HUES64 (cell line): Measurements from ENCODE around the gene PYCR2.

Experiments used
- H3K27ac ChIP-seq: 2 replicates; pipeline ENCODE4 v1.7.0; 2013; ENCODE audit warnings: low read depth, low read length, inconsistent platforms
- H3K27me3 ChIP-seq: 2 replicates; pipeline ENCODE4 v1.6.1; 2013; ENCODE audit warnings: mild to moderate bottlenecking, low read length; ENCODE audit not compliant: insufficient read depth
- H3K36me3 ChIP-seq: 2 replicates; pipeline ENCODE4 v1.6.1; 2013; ENCODE audit warnings: mild to moderate bottlenecking, low read length; ENCODE audit not compliant: insufficient read depth
- H3K4me1 ChIP-seq: 2 replicates; pipeline ENCODE4 v1.6.1; 2013; ENCODE audit warnings: mild to moderate bottlenecking, low read length, moderate library complexity; ENCODE audit not compliant: insufficient read depth
- H3K4me3 ChIP-seq: 2 replicates; pipeline ENCODE4 v1.5.1; 2013; ENCODE audit warnings: mild to moderate bottlenecking, low read length, moderate library complexity
- H3K9ac ChIP-seq: 2 replicates; pipeline ENCODE4 v1.6.1; 2013; ENCODE audit warnings: mild to moderate bottlenecking, low read depth, low read length
- H3K9me3 ChIP-seq: 2 replicates; pipeline ENCODE4 v1.6.1; 2013; ENCODE audit warnings: low read depth, low read length; ENCODE audit not compliant: insufficient read depth
- WGBS: fragments of 150-250, 120-280 bp; methylation state at CpG from one replicate; pipeline ENCODE4 v1.1.7; 2013; ENCODE audit warnings: missing lambda C conversion rate; 5-methylcytosine and 5-hydroxymethylcytosine counted together

Gene PYCR2

DNA sequence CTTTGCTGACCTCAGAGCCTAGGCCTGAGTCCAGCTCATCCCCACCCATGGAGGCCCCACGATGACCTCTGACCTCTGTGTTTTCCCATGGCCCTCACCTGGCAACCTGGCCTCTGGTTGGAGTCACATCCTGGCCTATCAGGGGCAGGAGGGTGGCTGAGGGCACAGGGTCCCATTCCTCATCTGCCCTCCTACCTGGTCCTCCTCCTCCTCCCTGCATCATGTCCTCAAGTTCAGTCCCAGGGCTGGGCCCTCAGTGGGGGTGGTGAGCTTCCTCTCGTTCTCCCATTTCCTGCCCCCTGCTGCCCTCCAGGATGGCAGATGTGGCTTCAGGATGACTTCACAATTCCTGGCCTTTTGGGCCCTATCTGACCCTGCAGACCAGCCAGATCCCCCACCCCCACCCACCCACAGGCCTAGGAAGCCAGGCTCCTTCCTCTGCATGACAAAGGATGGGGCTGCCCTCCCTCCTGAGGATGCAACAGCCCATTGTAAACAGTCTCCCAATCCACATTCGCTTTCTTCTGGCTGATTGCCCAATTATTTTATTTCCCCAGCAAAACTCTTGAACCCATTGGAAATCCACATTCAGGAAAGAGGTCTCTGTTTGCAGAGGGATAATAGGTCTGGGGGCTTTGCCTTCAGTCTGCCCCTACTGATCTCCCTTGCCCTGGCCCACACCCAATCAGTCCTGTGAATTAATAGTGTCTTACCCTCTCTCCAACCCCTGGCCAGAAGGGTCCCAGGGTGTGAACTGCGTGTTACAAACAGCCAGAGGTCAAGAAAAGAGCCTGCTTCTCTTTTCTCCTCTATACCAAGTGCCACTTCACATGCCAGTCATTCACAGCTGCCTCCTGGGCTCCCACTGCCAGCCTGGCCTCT, 24.8 kb downstream of the PYCR2 start:
- peak overlapping the region; percentile 69 for H3K9ac ChIP-seq
- peak overlapping the region; percentile 88 for H3K27ac ChIP-seq
- H3K9me3 ChIP-seq, result no peaks in the 10 kb centered on the region
- no peaks in the 10 kb centered on the region for H3K36me3 ChIP-seq
- peaks cover 29% of the 10 kb centered on the region for H3K4me1 ChIP-seq
- no peaks in the 10 kb centered on the region; the same call in 1 of the 2 replicates for H3K27me3 ChIP-seq
- H3K4me3 ChIP-seq, result peak overlapping the region; percentile 13; the same call in 1 of the 2 replicates
- WGBS, result 4% methylated on average over 4 of the region's 4 CpGs

DNA sequence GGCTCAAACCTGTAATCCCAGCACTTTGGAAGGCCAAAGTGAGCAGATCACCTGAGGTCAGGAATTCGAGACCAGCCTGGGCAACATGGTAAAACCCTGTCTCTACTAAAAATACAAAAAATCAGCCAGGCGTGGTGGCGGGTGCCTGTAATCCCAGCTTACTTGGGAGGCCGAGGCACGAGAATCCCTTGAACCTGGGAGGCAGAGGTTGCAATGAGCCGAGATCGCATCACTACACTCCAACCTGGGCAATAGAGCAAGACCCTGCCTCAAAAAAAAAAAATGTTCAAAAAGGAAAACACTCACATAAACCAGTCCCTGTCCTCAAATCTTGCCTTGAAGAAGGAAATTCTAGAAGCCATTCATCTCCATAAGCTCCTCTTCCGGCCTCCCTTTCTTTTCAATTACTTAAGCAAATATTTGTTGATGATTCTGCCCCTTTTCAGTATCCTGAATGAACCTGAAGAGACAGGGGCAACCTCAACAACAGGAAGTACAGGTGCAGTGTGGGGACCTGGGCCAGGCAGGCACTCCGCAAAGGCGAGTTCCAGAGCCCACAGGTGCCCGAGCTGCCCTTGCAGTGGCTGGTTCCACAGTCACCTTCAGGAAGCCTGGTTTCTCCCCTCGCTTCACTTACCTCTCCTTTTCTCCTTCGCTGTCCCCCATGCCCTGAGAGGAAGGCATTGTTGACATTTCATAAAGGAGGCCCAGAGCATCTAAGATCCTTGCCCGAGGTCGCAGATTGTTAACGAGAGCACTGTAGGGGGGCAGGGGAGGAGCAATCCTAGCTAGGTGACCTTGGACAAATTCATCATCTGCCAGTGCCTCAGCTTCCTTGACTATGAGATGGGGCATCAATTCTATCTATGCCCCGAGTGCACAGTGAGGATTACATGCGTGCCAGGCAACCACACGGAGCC, 26.2 kb downstream of the PYCR2 start:
- Histone ChIP-seq H3K36me3 (no peaks in the 10 kb centered on the region), H3K9me3 (no peaks in the 10 kb centered on the region), H3K4me3 (no peak overlapping the region), H3K27me3 (no peaks in the 10 kb centered on the region; the same call in 1 of the 2 replicates), H3K9ac (no peak overlapping the region; the same call in none of the 2 replicates), H3K27ac (no peak overlapping the region; the same call in 1 of the 2 replicates), H3K4me1 (peaks cover 29% of the 10 kb centered on the region)
- WGBS, result 78% methylated on average over 19 of the region's 19 CpGs

DNA sequence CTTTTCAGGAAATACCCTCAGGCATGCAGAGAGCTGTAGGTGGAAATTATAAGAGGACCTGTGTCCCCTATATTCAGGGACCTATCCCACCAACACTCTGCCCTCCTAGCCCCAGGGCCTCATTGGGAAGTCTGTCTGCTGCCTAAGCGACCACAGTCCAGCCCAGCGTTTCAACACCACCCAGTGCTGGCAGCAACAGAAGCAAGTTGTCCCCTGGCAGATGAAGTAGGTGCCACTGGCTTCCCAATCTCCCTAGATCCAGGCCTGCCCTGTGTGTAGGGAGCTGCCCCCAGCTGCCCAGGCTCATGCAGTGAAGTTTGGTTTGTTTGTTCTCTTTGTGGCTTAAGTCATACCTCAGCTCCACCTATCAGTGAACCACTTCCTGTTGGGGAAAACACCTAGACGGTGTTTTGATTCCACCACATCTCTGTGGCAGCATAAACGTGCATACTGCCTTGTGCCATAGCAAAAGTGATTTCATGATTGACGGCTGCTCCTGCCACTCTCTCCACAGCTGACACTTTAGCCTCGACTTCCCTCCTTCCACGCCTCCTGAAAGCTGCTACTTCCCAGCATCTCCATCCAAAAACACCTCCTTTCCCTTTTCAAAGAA, 27.0 kb downstream of the PYCR2 start:
- Histone ChIP-seq H3K4me1 (peaks cover 29% of the 10 kb centered on the region), H3K36me3 (no peaks in the 10 kb centered on the region), H3K4me3 (no peak overlapping the region), H3K27me3 (no peaks in the 10 kb centered on the region; the same call in 1 of the 2 replicates), H3K27ac (peak overlapping the region; percentile 53; the same call in 1 of the 2 replicates), H3K9me3 (no peaks in the 10 kb centered on the region), H3K9ac (peak overlapping the region; percentile 28; the same call in 1 of the 2 replicates)
- WGBS, result 63% methylated on average over 7 of the region's 7 CpGs

DNA sequence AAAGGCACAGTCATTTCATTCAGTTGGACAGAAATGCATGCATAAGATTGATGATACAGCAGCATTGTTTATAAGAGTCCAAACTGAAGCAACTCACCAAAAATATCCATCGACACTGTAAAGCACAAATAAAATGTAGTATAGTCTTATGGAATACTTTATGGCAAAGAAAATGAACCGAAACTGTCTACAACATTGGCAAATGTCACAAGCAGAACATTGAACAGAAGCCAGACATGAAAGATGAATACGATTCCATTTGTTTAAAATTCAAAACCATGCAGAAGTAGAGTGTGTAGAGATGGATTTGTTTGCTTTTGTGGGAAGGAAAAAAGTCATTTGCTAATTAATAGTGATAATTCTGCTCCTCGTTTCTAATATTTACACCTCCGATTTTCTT, 27.6 kb downstream of the PYCR2 start:
- no peak overlapping the region for H3K27ac ChIP-seq
- no peaks in the 10 kb centered on the region; the same call in 1 of the 2 replicates for H3K27me3 ChIP-seq
- 94% methylated on average over 3 of the region's 5 CpGs for WGBS
- no peak overlapping the region for H3K9ac ChIP-seq
- peaks cover 29% of the 10 kb centered on the region for H3K4me1 ChIP-seq
- no peak overlapping the region for H3K4me3 ChIP-seq
- H3K9me3 ChIP-seq, result no peaks in the 10 kb centered on the region
- no peaks in the 10 kb centered on the region for H3K36me3 ChIP-seq

DNA sequence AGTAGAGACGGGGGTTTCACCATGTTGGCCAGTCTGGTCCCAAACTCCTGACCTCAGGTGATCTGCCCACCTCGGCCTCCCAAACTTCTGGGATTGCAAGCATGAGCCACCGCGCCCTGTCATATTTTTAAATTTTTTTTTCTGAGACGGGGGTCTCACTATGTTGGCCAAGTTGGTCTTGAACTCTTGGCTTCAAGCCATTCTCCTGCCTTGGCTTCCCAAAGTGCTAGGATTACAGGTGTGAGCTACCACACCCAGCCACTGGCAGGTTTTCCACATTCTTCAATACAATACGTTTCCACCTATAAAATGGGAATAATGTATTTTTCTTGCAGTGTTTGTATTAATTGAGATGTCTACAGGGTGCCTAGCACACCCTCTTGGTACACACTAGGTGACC, 31.7 kb downstream of the PYCR2 start:
- WGBS, result 98% methylated on average over 5 of the region's 6 CpGs
- no peak overlapping the region for H3K9ac ChIP-seq
- peaks cover 21% of the 10 kb centered on the region for H3K27me3 ChIP-seq
- no peak overlapping the region for H3K4me3 ChIP-seq
- H3K4me1 ChIP-seq, result peaks cover 33% of the 10 kb centered on the region
- H3K9me3 ChIP-seq, result no peaks in the 10 kb centered on the region
- H3K27ac ChIP-seq, result no peak overlapping the region
- no peaks in the 10 kb centered on the region for H3K36me3 ChIP-seq

DNA sequence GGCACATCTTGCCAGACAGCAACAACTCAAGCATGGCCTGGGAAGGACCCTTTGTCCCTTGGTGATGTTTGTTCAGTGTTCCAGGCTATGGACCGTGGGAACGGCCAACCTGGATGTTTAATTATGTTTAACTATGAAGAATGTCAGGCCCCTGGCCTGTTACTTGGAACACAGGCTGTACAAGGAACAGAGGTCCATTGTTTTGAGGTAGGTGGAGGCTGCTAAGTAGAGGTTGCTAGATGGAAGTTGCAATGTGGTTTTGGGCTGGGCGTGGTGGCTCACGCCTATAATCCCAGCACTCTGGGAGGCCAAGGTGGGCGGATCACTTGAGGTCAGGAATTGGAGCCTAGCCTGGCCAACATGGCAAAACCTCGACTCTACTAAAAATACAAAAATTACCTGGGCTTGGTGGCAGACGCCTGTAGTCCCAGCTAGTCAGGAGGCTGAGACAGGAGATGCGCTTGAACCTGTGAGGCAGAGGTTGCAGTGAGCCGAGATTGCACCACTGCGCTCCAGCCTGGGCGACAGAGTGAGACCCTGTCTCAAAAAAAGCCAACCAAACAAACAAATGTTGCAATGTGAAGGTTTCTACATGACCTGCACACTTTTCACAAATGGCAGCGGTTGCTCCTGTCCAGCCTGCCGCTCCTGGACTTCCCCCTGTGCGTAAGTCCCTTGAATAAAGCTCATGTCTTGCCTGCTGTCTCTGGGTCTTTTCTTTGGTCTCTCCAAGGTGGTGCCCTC, 32.6 kb downstream of the PYCR2 start:
- H3K4me1 ChIP-seq, result peaks cover 24% of the 10 kb centered on the region
- H3K27ac ChIP-seq, result no peak overlapping the region
- no peak overlapping the region for H3K9ac ChIP-seq
- peaks cover 29% of the 10 kb centered on the region for H3K27me3 ChIP-seq
- no peak overlapping the region for H3K4me3 ChIP-seq
- H3K36me3 ChIP-seq, result 0 out of 2 replicates have a peak, but pooled peaks cover 2% of the 10 kb centered on the region
- H3K9me3 ChIP-seq, result no peaks in the 10 kb centered on the region
- 92% methylated on average over 14 of the region's 14 CpGs for WGBS

DNA sequence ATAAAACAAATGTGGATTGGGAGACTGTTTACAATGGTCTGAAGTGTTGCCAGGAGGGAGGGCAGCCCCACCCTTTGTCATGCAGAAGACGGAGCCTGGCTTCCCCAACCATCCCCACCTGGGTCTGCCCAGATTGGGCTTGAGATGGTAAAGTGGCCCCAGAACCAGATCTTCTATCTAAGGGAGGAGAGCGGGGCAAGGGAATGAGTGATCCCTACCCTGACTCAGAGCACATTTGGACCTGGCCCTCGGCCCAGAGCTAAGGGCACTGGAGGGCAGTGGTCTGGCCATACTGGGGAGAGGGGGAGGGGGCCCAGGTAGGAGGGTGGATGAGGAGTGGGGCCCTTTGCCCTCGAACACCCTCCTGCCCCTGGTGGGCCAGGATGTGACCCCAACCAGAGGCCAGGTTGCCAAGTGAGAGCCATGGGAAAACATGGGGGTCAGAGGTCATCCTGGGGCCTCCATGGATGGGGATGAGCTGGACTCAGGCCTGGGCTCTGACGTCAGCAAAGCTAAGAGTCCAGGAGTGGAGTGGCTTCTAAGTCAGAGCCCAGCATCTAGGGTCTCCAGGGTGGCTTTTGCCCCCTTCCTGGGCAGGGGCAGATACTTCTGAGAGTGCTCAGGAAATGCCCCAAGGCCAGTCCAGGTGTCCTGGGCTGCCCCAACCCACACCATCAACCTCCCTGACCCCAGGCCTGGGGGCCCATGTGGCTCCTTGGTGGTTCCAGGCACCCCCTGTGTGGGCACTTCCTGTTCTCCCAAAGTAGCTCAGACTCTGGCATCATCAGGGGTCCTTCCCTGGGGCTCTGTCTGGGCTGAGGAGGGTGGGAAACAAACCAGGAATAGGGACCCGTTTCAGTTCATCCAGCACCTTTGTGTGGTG, 33.5 kb downstream of the PYCR2 start:
- Histone ChIP-seq H3K9ac (peak overlapping the region; percentile 23; the same call in 1 of the 2 replicates), H3K9me3 (no peaks in the 10 kb centered on the region), H3K27ac (0 out of 2 replicates have a peak overlapping the region, but pooled peaks have one; percentile 12), H3K4me3 (no peak overlapping the region), H3K27me3 (peaks cover 32% of the 10 kb centered on the region), H3K4me1 (peaks cover 24% of the 10 kb centered on the region), H3K36me3 (0 out of 2 replicates have a peak, but pooled peaks cover 5% of the 10 kb centered on the region)
- WGBS, result 64% methylated on average over 6 of the region's 6 CpGs

DNA sequence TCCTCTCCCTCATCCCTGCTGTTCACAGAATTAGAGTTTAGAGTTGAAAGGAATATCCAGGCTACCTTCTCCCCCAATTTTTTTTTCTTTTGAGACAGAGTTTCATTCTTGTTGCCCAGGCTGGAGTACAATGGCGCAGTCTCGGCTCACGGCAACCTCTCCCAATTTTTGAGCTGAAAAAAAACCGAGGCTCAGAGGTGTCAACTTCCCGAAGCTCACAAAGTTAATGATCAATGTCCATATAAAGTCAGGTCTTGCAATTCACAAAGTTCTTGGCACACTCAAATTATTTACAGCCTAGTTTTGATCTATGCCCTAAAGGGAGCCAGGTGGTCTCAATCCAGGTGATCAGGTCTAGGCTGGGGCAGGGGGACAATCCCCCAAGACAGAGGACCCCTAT, 34.3 kb downstream of the PYCR2 start:
- 67% methylated on average over 5 of the region's 5 CpGs for WGBS
- Histone ChIP-seq H3K4me1 (peaks cover 24% of the 10 kb centered on the region), H3K4me3 (no peak overlapping the region), H3K9ac (peak overlapping the region; percentile 23; the same call in 1 of the 2 replicates), H3K9me3 (no peaks in the 10 kb centered on the region), H3K27me3 (peaks cover 32% of the 10 kb centered on the region), H3K36me3 (0 out of 2 replicates have a peak, but pooled peaks cover 5% of the 10 kb centered on the region), H3K27ac (peak overlapping the region; percentile 24; the same call in 1 of the 2 replicates)

DNA sequence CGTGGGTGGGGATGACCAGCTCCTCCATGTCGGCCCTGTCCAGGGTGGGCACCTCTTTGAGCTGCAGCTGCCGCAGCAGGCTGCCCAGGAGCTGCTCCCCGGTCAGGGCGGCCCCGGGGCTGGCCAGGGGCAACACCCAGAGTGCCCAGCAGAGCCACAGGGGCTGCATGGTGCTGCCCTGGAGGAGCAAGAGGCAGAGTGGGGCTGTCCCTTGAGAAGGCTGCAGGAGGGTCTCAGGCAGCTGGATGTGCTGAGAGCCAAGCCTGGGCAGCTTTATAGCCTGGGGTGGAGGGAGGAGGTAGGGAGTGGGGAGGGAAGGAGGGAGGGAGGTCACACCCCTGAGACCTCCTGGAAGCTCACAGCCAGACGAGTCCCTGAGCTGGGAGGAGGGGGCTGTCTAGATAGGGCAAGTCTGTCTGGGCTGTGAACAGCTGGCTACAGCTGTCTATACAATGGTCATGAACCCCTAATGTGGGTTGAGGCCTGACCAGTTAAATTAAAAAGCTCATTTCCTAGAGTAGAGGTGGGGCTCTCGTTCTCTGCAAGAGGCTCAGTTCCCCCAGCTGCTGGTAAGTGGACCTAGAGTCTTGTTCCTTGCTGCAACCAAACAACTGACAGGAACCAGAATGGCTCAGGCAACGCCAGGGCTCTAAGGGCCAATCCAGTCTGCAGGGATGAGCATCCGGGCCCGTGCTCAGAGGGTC, 35.0 kb downstream of the PYCR2 start, which contains the start of gene LEFTY1:
TSS of gene LEFTY1 (minus strand) at position 249 of the 704 bp plus-strand sequence. CDS start at position 169, 80 bp downstream.
- no peaks in the 10 kb centered on the region for H3K9me3 ChIP-seq
- H3K36me3 ChIP-seq, result 0 out of 2 replicates have a peak, but pooled peaks cover 5% of the 10 kb centered on the region
- H3K9ac ChIP-seq, result peak within 1 kb of the TSS; percentile 75
- peaks cover 24% of the 10 kb centered on the region for H3K4me1 ChIP-seq
- H3K4me3 ChIP-seq, result peak within 1 kb of the TSS; percentile 47
- H3K27me3 ChIP-seq, result peaks cover 34% of the 10 kb centered on the region
- peak within 1 kb of the TSS; percentile 24; the same call in 1 of the 2 replicates for H3K27ac ChIP-seq
- WGBS, result 31% methylated on average over 11 of the region's 11 CpGs
